LNCAP (cell line): Measurements from ENCODE around the gene CXCL13.

ENCODE experiments used
- CTCF ChIP-seq: fragments of 450-650 bp; IDR thresholded peaks from 2 replicates; pipeline ENCODE4 v1.5.1; 2017; ENCODE audit warnings: mild to moderate bottlenecking

The CXCL13 gene

DNA sequence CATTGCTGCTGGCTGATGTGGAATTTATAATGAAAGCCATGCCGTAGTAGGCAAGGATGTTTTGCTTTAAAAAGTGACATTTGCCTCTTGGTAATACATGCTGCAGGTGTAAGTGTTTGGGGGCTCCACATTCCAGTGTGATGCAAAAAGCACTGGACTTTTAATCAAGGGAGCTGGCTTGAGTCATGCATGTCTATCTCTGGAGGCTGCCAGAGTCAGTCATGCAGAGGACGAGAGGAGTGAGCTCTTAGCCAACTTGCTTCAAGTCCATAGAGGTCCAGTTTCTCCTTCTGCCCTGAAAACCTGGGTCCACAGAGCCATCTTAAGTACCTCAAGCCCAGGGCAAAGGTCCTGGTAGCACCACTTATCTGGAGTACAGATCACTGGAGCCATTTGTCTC lies 11.6 kb upstream of the CXCL13 start:
- no peak for TF ChIP-seq CTCF

GRCh38 chr4:77595364-77595973 lies 10.2 kb upstream of the CXCL13 start:
- TF ChIP-seq CTCF: no peak

GRCh38 chr4:77599378-77599777 lies 6.2 kb upstream of the CXCL13 start:
- TF ChIP-seq CTCF: peak; percentile 63

DNA sequence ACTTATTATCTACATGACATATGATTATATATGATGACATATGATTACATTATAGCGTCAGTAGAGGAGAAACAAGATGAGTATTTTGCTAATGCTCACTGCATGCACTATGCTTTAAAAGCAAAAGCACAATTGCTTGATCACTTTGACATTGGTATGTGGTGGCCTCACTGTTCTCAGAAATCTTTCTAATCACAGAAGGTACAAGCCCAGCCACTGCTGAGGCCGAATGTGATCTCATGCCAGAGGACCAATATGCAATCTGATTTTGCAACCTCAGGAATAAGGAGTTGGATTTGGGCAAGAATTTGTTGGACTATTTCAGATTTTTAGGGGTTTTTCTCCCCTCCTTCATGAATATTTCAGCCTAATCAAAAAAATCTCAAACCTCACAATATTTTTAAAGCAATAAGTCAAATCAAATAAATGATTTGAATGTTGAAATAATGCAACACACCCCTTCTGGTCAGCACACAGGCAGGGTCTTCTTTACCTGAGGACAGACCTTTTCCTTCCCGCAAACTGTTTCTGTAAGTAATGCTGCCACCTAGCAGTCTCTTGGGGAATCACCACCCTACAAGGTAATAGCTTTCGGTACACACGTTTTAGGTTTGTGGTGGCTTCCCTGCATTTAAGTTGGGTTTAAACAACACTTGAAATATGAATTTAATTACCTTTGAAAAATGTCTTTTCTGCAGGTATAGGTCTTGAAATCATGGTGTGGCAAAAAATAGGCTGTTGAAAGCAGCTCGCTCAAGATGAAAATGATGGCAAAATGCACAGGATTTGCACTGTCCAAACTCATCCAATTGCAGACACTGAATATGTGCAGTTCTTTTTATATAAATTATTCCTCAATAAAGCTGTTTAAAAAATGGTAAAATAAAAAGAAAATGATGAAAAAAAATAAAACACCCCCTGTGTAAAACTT lies 4.8 kb upstream of the CXCL13 start:
- TF ChIP-seq CTCF: peak; percentile 86

GRCh38 chr4:77601614-77602187 lies 3.9 kb upstream of the CXCL13 start:
- TF ChIP-seq CTCF: no peak

- no peak for TF ChIP-seq CTCF
Measured at GRCh38 chr4:77613267-77613666, 7.6 kb downstream of the CXCL13 start.

DNA sequence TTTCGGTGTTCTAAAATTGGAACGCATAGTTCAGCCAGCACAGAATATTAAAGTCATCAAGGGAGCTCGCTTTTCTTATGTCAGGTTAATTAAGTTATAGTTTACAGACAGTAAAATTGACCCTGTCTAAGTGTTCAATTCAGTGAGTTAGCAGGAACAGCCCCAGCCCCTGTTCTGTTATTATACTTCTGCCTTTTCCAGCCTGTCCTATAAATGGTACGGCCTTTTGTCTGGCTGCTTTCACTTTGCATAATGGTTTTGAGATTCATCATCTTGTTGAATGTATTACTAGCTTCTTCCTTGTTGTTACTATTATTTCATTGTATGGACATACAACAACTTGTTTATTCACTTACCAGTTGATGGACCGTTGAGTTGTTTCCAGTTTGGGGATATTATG lies 9.5 kb downstream of the CXCL13 start:
- no peak for TF ChIP-seq CTCF
